Stimulated activated CD8-positive, alpha-beta memory T cell treated with anti-CD3 and anti-CD28 coated beads, Interleukin-7, amount 100 ng/mL, for 24 hours (primary cell): ENCODE measurements around the gene HLA-DMA.

ENCODE experiments used
- DNase-seq: peaks from one replicate; pipeline ENCODE4 v3.0.0-alpha.2; 2020; ENCODE audit warnings: low read depth

The HLA-DMA gene

DNA sequence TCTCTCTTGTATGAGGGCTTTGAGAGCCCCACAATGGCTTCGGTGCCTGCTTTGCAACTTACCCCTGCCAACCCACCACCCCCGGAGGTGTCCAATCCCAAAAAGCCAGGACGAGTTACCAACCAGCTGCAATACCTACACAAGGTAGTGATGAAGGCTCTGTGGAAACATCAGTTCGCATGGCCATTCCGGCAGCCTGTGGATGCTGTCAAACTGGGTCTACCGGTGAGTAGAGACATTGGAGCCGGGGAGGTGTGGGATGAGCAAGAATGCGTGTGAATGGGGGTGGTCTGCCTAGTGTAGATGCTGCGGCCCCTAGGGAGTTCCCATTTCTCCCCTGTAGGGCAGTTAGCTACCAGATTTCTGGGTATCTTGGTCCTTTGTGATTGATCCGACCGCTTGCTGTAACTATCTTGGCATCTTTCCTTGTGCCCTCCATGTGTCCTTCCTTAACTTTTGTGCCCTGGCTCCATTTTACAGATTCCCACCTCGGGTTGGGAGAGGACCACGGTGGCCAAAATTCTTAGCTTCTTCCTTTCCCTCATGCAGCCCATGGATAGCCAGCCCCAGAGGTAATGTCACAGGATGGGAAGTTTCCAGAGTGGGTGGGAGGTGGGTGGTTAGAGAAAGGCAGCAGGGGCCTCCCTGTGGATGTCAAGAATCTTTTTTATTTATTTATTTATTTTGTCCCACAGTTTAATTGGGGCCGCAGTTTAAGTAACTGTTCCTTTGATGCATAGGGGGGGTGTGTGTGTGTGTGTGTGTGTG lies 21.8 kb upstream of the HLA-DMA start:
- no peak for DNase-seq

- DNase-seq, result no peak
Measured at GRCh38 chr6:32974016-32974333, 21.1 kb upstream of the HLA-DMA start.

DNA sequence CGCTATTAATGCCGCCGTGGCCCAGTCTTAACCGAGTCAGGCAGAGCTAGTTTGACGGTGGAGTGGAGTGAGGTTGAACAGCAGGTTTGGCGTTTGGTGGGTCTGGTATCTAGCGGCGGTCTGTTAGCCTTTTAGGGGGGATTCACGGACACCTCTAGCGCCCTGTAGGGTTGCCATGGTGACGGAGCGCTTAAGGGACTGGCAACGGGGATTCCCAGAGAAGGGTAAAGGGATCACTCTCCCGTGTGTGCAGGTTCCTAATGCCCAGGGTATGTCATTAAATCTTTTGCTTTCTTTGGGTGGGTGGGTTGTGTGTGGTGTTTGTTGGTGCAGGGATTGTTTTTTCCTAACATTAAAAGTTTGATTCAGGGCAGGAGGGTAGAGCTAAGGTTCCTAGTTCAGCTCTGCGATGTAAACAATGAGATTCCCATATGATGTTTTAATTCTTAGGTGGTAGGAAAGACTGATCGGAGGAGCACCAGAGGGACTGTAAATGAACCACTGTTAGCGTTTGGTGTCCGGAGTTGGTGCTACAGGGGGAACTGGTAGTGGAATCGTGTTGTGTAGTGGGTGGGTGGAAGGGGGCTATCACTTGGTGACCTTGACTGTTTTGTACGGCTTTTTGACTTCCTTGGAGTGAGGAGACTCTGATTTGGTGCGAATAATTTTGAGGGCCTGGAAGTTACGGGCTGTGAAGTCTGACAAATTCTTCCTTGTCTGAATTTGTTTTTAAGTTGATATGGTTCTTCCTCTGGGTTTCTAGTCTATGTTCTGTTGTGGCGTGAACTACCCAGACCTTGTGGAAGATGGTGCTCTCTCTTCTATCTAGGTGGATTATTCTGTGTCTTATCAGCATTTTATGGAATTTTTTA lies 20.5 kb upstream of the HLA-DMA start:
- DNase-seq, result peak; percentile 19

- no peak for DNase-seq
Measured at GRCh38 chr6:32972353-32973143, 19.7 kb upstream of the HLA-DMA start.

GRCh38 chr6:32971581-32972352 lies 18.9 kb upstream of the HLA-DMA start:
- peak; percentile 98 for DNase-seq

- no peak for DNase-seq
Measured at GRCh38 chr6:32971242-32971580, 18.3 kb upstream of the HLA-DMA start.

- peak; percentile 64 for DNase-seq
Measured at GRCh38 chr6:32970413-32971241, 17.7 kb upstream of the HLA-DMA start.

- peak; percentile 54 for DNase-seq
Measured at GRCh38 chr6:32969685-32970412, 17.0 kb upstream of the HLA-DMA start.

DNA sequence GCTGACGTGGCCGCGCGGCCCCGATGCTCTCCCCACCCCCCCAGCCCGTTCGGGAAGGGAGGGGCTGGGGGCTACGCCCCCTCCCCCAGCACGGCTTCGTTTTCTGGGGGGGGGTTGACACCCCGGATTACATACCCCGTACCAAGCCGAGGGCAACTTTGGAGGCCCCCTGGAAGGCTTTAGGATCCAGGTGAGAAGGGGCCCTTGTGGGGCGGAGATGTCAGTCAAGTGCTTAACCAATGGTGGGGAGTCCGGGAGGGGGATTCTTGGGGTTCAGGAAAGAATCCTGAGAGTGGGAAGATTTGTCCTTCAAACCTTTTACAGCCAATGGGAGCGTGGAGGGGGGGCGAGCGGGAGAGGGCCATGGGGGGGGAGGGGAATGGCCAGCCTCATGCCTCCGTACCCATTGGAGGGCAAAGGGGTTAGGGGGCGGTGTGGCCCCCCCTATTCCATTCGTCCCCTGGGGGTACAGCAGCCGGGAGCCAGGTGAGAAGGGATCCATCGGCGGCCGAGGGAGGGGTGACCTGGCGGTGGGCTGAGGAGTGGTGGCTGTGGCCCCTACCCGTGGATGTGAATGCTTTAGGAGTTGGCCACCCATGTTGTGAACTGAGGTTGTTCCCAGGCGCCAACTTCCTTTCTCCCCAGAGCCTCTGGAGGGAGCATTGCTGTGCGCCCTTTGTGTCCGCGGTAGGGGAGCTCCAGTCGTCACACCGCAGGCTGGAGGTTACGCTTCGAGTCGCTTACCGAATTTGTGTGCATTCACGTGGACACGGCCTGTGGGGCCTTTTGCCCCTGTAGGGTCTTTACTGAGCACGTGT lies 16.2 kb upstream of the HLA-DMA start:
- DNase-seq, result peak; percentile 48

- peak; percentile 92 for DNase-seq
Measured at GRCh38 chr6:32968093-32968866, 15.4 kb upstream of the HLA-DMA start, which contains the start of gene BRD2. TSS of gene BRD2 (plus strand) at chr6:32968594. CDS start at chr6:32972899, 4,305 bp downstream.

DNA sequence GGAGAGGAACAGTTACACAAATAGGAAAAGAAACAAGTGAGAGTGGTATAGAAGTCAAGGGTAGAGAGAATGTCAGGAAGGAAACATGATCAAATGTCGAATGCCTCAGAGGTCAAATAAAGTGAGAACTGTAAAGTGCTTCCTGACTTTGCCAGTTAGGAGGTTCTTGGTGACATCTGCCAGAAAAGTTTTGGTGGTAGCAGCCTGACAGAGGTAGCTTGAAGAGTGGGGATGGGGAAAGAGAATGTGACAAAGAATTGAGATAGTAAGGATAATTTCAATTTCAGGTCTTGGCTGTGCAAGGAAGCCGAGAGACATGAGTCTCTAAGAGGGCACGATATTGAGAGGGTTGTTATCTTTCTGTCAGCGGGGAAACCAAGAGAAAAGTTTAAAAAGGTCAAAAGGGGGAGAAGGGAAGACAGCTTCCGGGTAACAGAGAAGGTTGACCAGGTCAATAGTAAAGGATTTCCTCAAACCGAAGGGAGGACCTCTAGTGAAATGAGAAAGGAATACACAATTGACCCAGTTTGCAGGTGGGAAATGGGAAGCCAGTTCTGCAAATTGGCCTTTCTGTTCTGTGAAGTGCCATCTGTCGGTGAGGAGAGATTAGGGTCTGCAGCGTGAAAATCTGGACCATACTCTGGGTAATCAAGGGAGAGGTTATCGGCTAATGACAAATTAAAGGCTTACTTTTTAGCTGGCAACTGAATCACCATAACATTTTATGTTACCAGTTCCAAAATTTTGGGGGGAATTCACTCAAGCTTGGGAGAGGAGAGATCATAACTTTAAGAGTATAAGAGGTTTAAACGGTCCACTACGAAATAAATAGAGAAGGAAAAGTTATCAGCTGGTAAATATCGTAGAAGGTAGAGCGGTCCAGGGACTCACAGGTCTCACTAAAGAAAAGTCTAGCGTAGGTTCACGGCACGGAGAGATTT lies 14.5 kb upstream of the HLA-DMA start:
- no peak for DNase-seq

- no peak for DNase-seq
Measured at GRCh38 chr6:32964776-32965175, 11.9 kb upstream of the HLA-DMA start.

- DNase-seq, result no peak
Measured at GRCh38 chr6:32963866-32964265, 11.0 kb upstream of the HLA-DMA start.

DNA sequence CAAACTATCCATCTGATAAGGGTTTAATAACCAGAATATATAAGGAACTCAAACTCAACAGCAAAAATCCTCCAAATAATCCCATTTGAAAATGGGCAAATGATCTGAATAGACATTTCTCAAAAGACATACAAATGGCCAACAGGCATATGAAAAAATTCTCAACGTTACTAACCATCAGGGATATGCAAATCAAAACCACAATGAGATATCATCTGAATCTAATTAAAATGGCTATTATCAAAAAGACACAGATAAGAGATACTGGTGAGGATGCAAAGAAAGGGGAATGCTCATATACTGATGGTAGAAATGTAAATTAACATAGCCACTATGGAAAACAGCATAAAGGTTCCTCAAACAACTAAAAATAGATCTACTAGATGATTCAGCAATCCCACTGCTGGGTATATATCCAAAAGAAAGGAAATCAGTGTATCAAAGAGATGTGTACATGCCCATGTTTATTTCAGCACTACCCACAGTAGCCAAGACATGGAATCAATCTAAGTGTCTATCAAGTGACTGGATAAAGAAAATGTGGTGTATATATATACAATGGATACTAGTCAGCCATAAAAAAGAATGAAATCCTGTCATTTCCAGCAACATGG lies 9.4 kb upstream of the HLA-DMA start:
- no peak for DNase-seq

- DNase-seq, result no peak
Measured at GRCh38 chr6:32960563-32960962, 7.7 kb upstream of the HLA-DMA start.

- DNase-seq, result no peak
Measured at GRCh38 chr6:32956176-32956575, 3.3 kb upstream of the HLA-DMA start.
